Trophoblast cell (in vitro differentiated cells and primary cell): ENCODE data around the gene NFKB2.

Experiments used
- DNase-seq, 2 donors: peaks; one replicate each; pipeline ENCODE4 v3.0.0-alpha.2; 2016
- H2AFZ ChIP-seq: 2 replicates; pipeline ENCODE4 v1.6.1; 2013; ENCODE audit warnings: low read length, moderate library complexity, mild to moderate bottlenecking; ENCODE audit not compliant: insufficient read depth, poor library complexity
- H2AK5ac ChIP-seq: 2 replicates; pipeline ENCODE4 v1.6.1; 2013; ENCODE audit warnings: mild to moderate bottlenecking, low read length
- H2BK120ac ChIP-seq: 2 replicates; pipeline ENCODE4 v1.6.1; 2013; ENCODE audit warnings: low read length, mild to moderate bottlenecking, moderate library complexity; ENCODE audit not compliant: insufficient read depth, poor library complexity
- H2BK12ac ChIP-seq: 2 replicates; pipeline ENCODE4 v1.6.1; 2013; ENCODE audit warnings: mild to moderate bottlenecking, low read length, moderate library complexity
- H2BK5ac ChIP-seq: 2 replicates; pipeline ENCODE4 v1.6.1; 2013; ENCODE audit warnings: low read length, low read depth, moderate library complexity, mild to moderate bottlenecking; ENCODE audit not compliant: poor library complexity
- H3K14ac ChIP-seq: 2 replicates; pipeline ENCODE4 v1.6.1; 2013; ENCODE audit warnings: mild to moderate bottlenecking, low read length
- H3K18ac ChIP-seq: 2 replicates; pipeline ENCODE4 v1.6.1; 2013; ENCODE audit warnings: mild to moderate bottlenecking, low read length
- H3K23ac ChIP-seq: 2 replicates; pipeline ENCODE4 v1.6.1; 2013; ENCODE audit warnings: low read length
- H3K27ac ChIP-seq: 2 replicates; pipeline ENCODE4 v1.5.1; 2013; ENCODE audit warnings: low read depth, mild to moderate bottlenecking, inconsistent platforms, low read length, moderate library complexity
- H3K27me3 ChIP-seq: 2 replicates; pipeline ENCODE4 v1.6.1; 2013; ENCODE audit warnings: inconsistent platforms, mild to moderate bottlenecking, low read length, moderate library complexity; ENCODE audit not compliant: insufficient read depth
- H3K36me3 ChIP-seq, 2 experiments: 1 replicate in 1 of 2; 2 replicates in 1 of 2; pipeline ENCODE4 v1.6.1; 2013; ENCODE audit warnings: low read length in 2 of 2, mild to moderate bottlenecking in 2 of 2, moderate library complexity in 1 of 2; ENCODE audit not compliant: insufficient read depth in 2 of 2, control insufficient read depth in 1 of 2
- H3K4ac ChIP-seq: 2 replicates; pipeline ENCODE4 v1.6.1; 2013; ENCODE audit warnings: low read depth, mild to moderate bottlenecking, low read length, moderate library complexity
- H3K4me1 ChIP-seq, 2 experiments: 1 replicate in 1 of 2; 2 replicates in 1 of 2; pipeline ENCODE4 v1.6.1; 2013; ENCODE audit warnings: low read length in 2 of 2, mild to moderate bottlenecking in 2 of 2, moderate library complexity in 1 of 2; ENCODE audit not compliant: insufficient read depth in 2 of 2, control insufficient read depth in 1 of 2
- H3K4me2 ChIP-seq: 2 replicates; pipeline ENCODE4 v1.6.1; 2013; ENCODE audit warnings: inconsistent platforms, mild to moderate bottlenecking, low read length, moderate library complexity
- H3K4me3 ChIP-seq: 2 replicates; pipeline ENCODE4 v1.5.1; 2013; ENCODE audit warnings: mild to moderate bottlenecking, low read depth, low read length, inconsistent platforms
- H3K79me1 ChIP-seq: one replicate; pipeline ENCODE4 v1.6.1; 2013; ENCODE audit warnings: low read length
- H3K79me2 ChIP-seq: 2 replicates; pipeline ENCODE4 v1.6.1; 2013; ENCODE audit warnings: low read length, mild to moderate bottlenecking; ENCODE audit not compliant: control insufficient read depth, insufficient read depth, poor library complexity
- H3K9ac ChIP-seq: 2 replicates; pipeline ENCODE4 v1.6.1; 2013; ENCODE audit warnings: mild to moderate bottlenecking, low read length
- H3K9me3 ChIP-seq: 2 replicates; pipeline ENCODE4 v1.6.1; 2013; ENCODE audit warnings: low read depth, mild to moderate bottlenecking, control low read depth, inconsistent platforms, low read length; ENCODE audit not compliant: insufficient read depth
- H4K12ac ChIP-seq: 2 replicates; pipeline ENCODE4 v1.6.1; 2013; ENCODE audit warnings: low read depth, mild to moderate bottlenecking, low read length, moderate library complexity
- H4K8ac ChIP-seq: 2 replicates; pipeline ENCODE4 v1.6.1; 2013; ENCODE audit warnings: low read depth, mild to moderate bottlenecking, low read length, moderate library complexity
- H4K91ac ChIP-seq: one replicate; pipeline ENCODE4 v1.6.1; 2013; ENCODE audit warnings: low read depth, mild to moderate bottlenecking, low read length, moderate library complexity
- WGBS: extraction: QIAGEN DNeasy Blood & Tissue Kit; methylation state at CpG from one replicate; pipeline ENCODE4 v1.1.7; 2013; ENCODE audit warnings: missing lambda C conversion rate; ENCODE audit not compliant: insufficient read length, insufficient coverage; ENCODE audit errors: extremely low coverage; 5-methylcytosine and 5-hydroxymethylcytosine counted together

NFKB2 gene

GRCh38 chr10:102381983-102382382 lies 13.5 kb upstream of the NFKB2 start:
- no peak overlapping the region for H3K27ac ChIP-seq
- H3K9me3 ChIP-seq, result no peaks in the 10 kb centered on the region
- H3K9ac ChIP-seq, result no peak overlapping the region
- H4K12ac ChIP-seq, result no peak overlapping the region
- H3K4me3 ChIP-seq, result no peak overlapping the region
- no peaks in the 10 kb centered on the region for H3K4me1 ChIP-seq
- no peak overlapping the region for H3K23ac ChIP-seq
- no peak overlapping the region for H2BK120ac ChIP-seq
- no peak overlapping the region for H2BK5ac ChIP-seq
- H3K79me2 ChIP-seq, result no peaks in the 10 kb centered on the region
- WGBS, result no CpG with 5 or more reads among the region's 9 CpGs
- H3K18ac ChIP-seq, result no peak overlapping the region
- H3K27me3 ChIP-seq, result no peaks in the 10 kb centered on the region
- no peak overlapping the region for H3K4ac ChIP-seq
- no peaks in the 10 kb centered on the region for H3K79me1 ChIP-seq
- H2AK5ac ChIP-seq, result no peak overlapping the region
- no peak overlapping the region for H4K8ac ChIP-seq
- peaks cover 51 to 53% of the 10 kb centered on the region in 2 experiments for H3K36me3 ChIP-seq
- no peak overlapping the region for H4K91ac ChIP-seq
- H3K4me2 ChIP-seq, result no peak overlapping the region
- no peak overlapping the region for H3K14ac ChIP-seq
- no peak for DNase-seq
- no peak overlapping the region for H2BK12ac ChIP-seq
- H2AFZ ChIP-seq, result no peak overlapping the region

DNA sequence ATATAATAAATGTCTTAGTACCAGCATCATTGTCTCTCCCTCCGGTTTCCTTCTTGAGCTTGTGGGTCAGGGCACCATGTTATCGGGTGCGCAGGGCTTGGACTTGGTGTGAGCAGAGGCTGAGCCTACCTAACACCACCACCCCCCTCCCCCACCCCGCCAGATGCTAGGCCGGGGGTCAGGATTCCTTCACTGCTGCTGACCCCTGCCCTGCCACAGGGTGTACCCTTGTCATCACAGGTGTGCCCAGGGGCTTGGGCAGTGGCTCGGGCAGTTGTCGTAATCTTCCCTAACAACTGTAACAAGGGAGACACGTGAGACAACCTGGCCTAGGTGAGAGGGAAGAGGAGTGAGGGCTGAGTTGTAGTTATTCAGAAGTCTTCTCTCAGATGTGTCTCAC lies 12.6 kb upstream of the NFKB2 start:
- WGBS, result no CpG with 5 or more reads among the region's 8 CpGs

GRCh38 chr10:102384053-102384452 lies 11.5 kb upstream of the NFKB2 start:
- Histone ChIP-seq H3K27ac (no peak overlapping the region), H2BK12ac (no peak overlapping the region), H3K14ac (no peak overlapping the region), H3K36me3 (peaks cover 41 to 43% of the 10 kb centered on the region in 2 experiments), H3K79me2 (no peaks in the 10 kb centered on the region), H4K8ac (no peak overlapping the region), H3K4ac (no peak overlapping the region), H3K4me3 (no peak overlapping the region), H2BK5ac (no peak overlapping the region), H3K4me2 (no peak overlapping the region), H3K18ac (no peak overlapping the region), H2BK120ac (no peak overlapping the region), H4K12ac (no peak overlapping the region), H3K79me1 (no peaks in the 10 kb centered on the region), H3K23ac (no peak overlapping the region), H3K4me1 (no peaks in the 10 kb centered on the region), H3K27me3 (no peaks in the 10 kb centered on the region), H3K9ac (no peak overlapping the region), H3K9me3 (no peaks in the 10 kb centered on the region), H2AK5ac (no peak overlapping the region), H4K91ac (no peak overlapping the region), H2AFZ (no peak overlapping the region)
- peak; percentile 41 to 50 for DNase-seq
- WGBS, result no CpG with 5 or more reads among the region's 6 CpGs

More for the DNA sequence above, 12.6 kb upstream of the NFKB2 start:
- H3K9ac ChIP-seq, result no peak overlapping the region
- peaks cover 50% of the 10 kb centered on the region in 2 experiments for H3K36me3 ChIP-seq
- H2BK5ac ChIP-seq, result no peak overlapping the region
- H4K12ac ChIP-seq, result no peak overlapping the region
- H3K4me1 ChIP-seq, result no peaks in the 10 kb centered on the region
- H4K91ac ChIP-seq, result no peak overlapping the region
- no peaks in the 10 kb centered on the region for H3K79me1 ChIP-seq
- no peak overlapping the region for H3K4me2 ChIP-seq
- no peaks in the 10 kb centered on the region for H3K9me3 ChIP-seq
- H2AK5ac ChIP-seq, result no peak overlapping the region
- no peaks in the 10 kb centered on the region for H3K27me3 ChIP-seq
- no peak overlapping the region for H3K4me3 ChIP-seq
- H3K23ac ChIP-seq, result no peak overlapping the region
- H3K79me2 ChIP-seq, result no peaks in the 10 kb centered on the region
- H3K4ac ChIP-seq, result no peak overlapping the region
- no peak overlapping the region for H2BK120ac ChIP-seq
- DNase-seq, result no peak
- no peak overlapping the region for H2BK12ac ChIP-seq
- H3K18ac ChIP-seq, result no peak overlapping the region
- H2AFZ ChIP-seq, result no peak overlapping the region
- no peak overlapping the region for H3K27ac ChIP-seq
- no peak overlapping the region for H4K8ac ChIP-seq
- H3K14ac ChIP-seq, result no peak overlapping the region

GRCh38 chr10:102384606-102385429 lies 10.7 kb upstream of the NFKB2 start:
- H3K4me1 ChIP-seq, result no peaks in the 10 kb centered on the region
- H3K36me3 ChIP-seq, result peaks cover 34 to 35% of the 10 kb centered on the region in 2 experiments
- no peak overlapping the region for H3K18ac ChIP-seq
- no peak overlapping the region for H3K4me2 ChIP-seq
- H3K27me3 ChIP-seq, result no peaks in the 10 kb centered on the region
- H3K27ac ChIP-seq, result no peak overlapping the region
- H3K4ac ChIP-seq, result no peak overlapping the region
- H3K9me3 ChIP-seq, result no peaks in the 10 kb centered on the region
- H2BK12ac ChIP-seq, result no peak overlapping the region
- H3K23ac ChIP-seq, result no peak overlapping the region
- no peak overlapping the region for H2BK120ac ChIP-seq
- H2BK5ac ChIP-seq, result no peak overlapping the region
- no peak overlapping the region for H2AFZ ChIP-seq
- H3K14ac ChIP-seq, result no peak overlapping the region
- DNase-seq, result peak in 1 of 2 donors; percentile 50
- no peak overlapping the region for H3K4me3 ChIP-seq
- H3K79me1 ChIP-seq, result no peaks in the 10 kb centered on the region
- no peak overlapping the region for H2AK5ac ChIP-seq
- H4K91ac ChIP-seq, result no peak overlapping the region
- no peak overlapping the region for H4K12ac ChIP-seq
- WGBS, result no CpG with 5 or more reads among the region's 4 CpGs
- no peaks in the 10 kb centered on the region for H3K79me2 ChIP-seq
- no peak overlapping the region for H3K9ac ChIP-seq
- H4K8ac ChIP-seq, result no peak overlapping the region
